ENCODE results near the gene CSKMT.
A peak's percentile ranks its signal among the peaks of the same experiment; 100 is the strongest.
"Not testable (repeated sequence)": the region's sequence is repeated elsewhere in the genome, so short reads cannot be mapped to it uniquely, and the experiment has no call there.

Gene CSKMT

GRCh38 chr11:62656796-62657429 lies 8.2 kb upstream of the CSKMT start:
- peak; percentile 7 for DNase-seq

GRCh38 chr11:62664405-62665074 lies 572 bp upstream of the CSKMT start:
- peak; percentile 83 for DNase-seq

- peak; percentile 75 for DNase-seq
Measured at GRCh38 chr11:62665599-62666258, 617 bp downstream of the CSKMT start.

GRCh38 chr11:62666259-62666926 lies 1.3 kb downstream of the CSKMT start:
- DNase-seq, result peak; percentile 29

GRCh38 chr11:62667460-62667859 lies 2.3 kb downstream of the CSKMT start:
- no peak for DNase-seq

GRCh38 chr11:62669420-62670161 lies 4.5 kb downstream of the CSKMT start:
- DNase-seq, result peak; percentile 39

- no peak for DNase-seq
Measured at GRCh38 chr11:62671236-62671607, 6.1 kb downstream of the CSKMT start.

GRCh38 chr11:62671608-62672389 lies 6.7 kb downstream of the CSKMT start, which contains the start of the genes LBHD1 and UQCC3:
LBHD1 (minus strand) TSS chr11:62672267; CDS start chr11:62670031, 2,236 bp downstream.
UQCC3 (plus strand) TSS chr11:62671673; CDS start chr11:62671746, 73 bp downstream.
- peak; percentile 92 for DNase-seq

GRCh38 chr11:62673196-62673525 lies 8.0 kb downstream of the CSKMT start:
- no peak for DNase-seq

- DNase-seq, result not testable (repeated sequence)
Measured at GRCh38 chr11:62675415-62675814, 10.3 kb downstream of the CSKMT start.

- DNase-seq, result peak; percentile 13
Measured at GRCh38 chr11:62676698-62677097, 11.6 kb downstream of the CSKMT start.

GRCh38 chr11:62677156-62677555 lies 12.0 kb downstream of the CSKMT start:
- DNase-seq, result no peak

GRCh38 chr11:62677714-62678113 lies 12.6 kb downstream of the CSKMT start:
- DNase-seq, result no peak

GRCh38 chr11:62678433-62678769 lies 13.3 kb downstream of the CSKMT start:
- no peak for DNase-seq

- DNase-seq, result peak; percentile 96
Measured at GRCh38 chr11:62678770-62679696, 13.9 kb downstream of the CSKMT start, which contains the start of gene UBXN1. UBXN1 (minus strand) TSS chr11:62679073; CDS start chr11:62678923, 150 bp downstream.

- peak; percentile 92 for DNase-seq
Measured at GRCh38 chr11:62680825-62681240, 15.7 kb downstream of the CSKMT start.

GRCh38 chr11:62682518-62682917 lies 17.4 kb downstream of the CSKMT start:
- no peak for DNase-seq

GRCh38 chr11:62687508-62688396 lies 22.6 kb downstream of the CSKMT start:
- DNase-seq, result no peak

GRCh38 chr11:62688491-62688890 lies 23.4 kb downstream of the CSKMT start:
- DNase-seq, result no peak
